Panc1 (cell line): ENCODE results near the gene RAB11FIP5. TPM values are rescaled to one million over a fixed set of nuclear protein-coding genes. Genes with fewer than 3 reads are reported as not detected.

Experiments used
- total RNA-seq: library from RNA; stranded (reverse); gene quantifications from one replicate; pipeline ENCODE4 v1.2.1, GENCODE V29; 2021; ENCODE audit not compliant: unreplicated experiment

Gene RAB11FIP5
- total RNA-seq, 1 experiment from 2014 or later = 27.3 TPM

Other genes with a start within 250 kb of the RAB11FIP5 start
- gene SPR, start 225.5 kb downstream of the RAB11FIP5 start, total RNA-seq = 75.4 TPM
- 0.36 TPM for gene EMX1, start 195.4 kb downstream of the RAB11FIP5 start, total RNA-seq
- gene SFXN5, start 41.2 kb downstream of the RAB11FIP5 start, total RNA-seq = 27.8 TPM
- 0.08 TPM for gene NOTO, start 89.6 kb upstream of the RAB11FIP5 start, total RNA-seq
- gene SMYD5, start 101.3 kb upstream of the RAB11FIP5 start, total RNA-seq = 37.6 TPM
- 18.6 TPM for gene PRADC1, start 120.3 kb upstream of the RAB11FIP5 start, total RNA-seq
- 426 TPM for gene CCT7, start 121.4 kb upstream of the RAB11FIP5 start, total RNA-seq
- 6.5 TPM for gene FBXO41, start 171.5 kb upstream of the RAB11FIP5 start, total RNA-seq
- 0.08 TPM for gene EGR4, start 180.6 kb upstream of the RAB11FIP5 start, total RNA-seq